Measurements from ENCODE around the gene JAK1.
"Not testable (repeated sequence)": the region's sequence is repeated elsewhere in the genome, so short reads cannot be mapped to it uniquely, and the experiment has no call there.

The JAK1 gene

DNA sequence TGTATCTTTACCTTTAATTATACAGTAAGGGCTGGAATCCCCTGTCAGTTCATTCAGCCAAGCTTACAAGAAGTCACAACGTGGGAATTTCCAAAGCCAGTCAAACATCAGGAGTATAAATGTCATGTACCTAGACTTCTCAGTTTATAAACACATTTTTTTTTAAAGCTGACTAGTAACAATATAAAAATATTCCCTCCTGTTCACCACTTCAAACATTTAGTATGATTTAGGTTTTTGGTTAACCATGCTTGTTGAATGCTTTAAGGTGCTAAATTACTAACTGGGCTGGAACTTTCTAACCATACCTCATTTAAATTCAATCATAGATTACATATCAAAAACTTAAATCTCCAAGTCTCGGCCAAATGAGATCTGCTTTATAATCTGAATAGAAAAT lies 44.0 kb downstream of the JAK1 start:
- no peak for DNase-seq (ENCODE audit: low read depth)

DNA sequence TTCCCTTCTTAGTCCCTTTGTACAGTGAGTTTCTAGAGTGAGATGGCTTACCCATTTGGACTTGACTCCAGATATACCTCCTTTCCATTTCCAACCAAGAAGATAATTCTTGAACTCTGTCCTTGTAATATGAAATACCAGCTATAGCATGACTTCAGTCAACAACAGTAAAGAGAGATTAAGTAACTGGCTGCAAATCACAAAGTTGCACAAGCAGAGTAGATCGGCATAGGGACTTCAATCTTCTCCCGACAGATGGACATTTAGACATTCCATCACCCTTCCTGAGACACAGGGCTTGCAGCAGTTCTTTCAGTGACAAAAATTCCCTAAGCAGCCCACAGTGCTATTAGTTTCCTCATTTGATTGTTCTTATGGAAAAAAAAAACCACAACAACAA lies 44.6 kb downstream of the JAK1 start:
- no peak for DNase-seq (ENCODE audit: low read depth)

DNA sequence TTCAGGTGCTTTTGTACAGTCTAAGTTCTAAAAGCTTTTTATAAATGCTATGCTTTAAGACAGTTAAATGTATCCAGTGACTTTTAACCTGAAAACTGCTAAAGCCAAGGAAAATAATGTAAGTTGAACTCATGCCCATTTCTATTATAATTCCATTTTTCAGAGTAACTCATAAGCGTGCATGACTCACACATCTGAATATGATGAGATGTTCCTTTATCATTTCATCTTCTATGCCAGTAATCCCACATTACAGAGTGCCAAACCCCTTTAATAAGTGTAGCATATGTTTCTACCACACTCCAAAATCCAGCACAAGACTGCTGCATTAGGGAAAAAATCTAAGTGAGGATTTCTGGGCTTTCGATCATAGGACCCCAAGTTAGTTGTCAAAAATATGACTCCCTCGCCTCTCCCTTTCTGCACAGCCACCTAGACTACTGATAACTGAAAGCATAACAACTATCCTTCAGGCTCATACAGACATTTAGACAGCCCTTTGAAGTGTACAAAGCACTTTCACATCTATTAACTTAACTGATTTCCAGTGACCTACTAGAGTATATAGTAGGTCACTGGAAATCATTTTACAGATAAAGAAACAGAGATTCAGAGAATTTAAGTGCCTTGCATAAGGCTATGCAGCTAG lies 45.3 kb downstream of the JAK1 start:
- DNase-seq (ENCODE audit: low read depth), result no peak

DNA sequence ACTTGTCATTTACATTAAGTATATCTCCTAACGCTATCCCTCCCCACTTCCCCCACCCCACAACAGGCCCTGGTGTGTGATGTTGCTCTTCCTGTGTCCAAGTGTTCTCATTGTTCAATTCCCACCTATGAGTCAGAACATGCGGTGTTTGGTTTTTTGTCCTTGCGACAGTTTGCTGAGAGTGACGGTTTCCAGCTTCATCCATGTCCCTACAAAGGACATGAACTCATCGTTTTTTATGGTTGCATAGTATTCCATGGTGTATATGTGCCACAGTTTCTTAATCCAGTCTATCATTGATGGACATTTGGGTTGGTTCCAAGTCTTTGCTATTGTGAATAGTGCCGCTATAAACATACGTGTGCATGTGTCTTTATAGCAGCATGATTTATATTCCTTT lies 47.2 kb downstream of the JAK1 start:
- not testable (repeated sequence) for DNase-seq (ENCODE audit: low read depth)

DNA sequence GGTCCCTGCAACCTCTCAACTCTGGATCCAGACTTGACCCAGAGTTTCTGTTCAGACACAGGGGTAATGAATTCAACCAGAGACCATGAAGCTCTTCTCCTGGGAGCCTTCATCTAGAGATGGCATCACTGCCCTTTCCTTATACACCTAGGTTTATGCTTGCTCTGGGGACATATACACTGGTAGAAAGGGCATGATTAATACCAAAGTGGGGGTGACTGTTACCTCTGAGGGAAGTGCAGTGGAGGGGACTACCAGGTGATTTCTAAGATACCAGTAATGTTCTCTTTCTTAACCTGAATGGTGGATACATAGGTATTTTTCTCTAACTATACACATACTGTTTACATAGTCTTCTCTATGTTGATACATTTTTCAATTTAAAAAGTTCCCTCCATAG lies 48.4 kb downstream of the JAK1 start:
- no peak for DNase-seq (ENCODE audit: low read depth)

DNA sequence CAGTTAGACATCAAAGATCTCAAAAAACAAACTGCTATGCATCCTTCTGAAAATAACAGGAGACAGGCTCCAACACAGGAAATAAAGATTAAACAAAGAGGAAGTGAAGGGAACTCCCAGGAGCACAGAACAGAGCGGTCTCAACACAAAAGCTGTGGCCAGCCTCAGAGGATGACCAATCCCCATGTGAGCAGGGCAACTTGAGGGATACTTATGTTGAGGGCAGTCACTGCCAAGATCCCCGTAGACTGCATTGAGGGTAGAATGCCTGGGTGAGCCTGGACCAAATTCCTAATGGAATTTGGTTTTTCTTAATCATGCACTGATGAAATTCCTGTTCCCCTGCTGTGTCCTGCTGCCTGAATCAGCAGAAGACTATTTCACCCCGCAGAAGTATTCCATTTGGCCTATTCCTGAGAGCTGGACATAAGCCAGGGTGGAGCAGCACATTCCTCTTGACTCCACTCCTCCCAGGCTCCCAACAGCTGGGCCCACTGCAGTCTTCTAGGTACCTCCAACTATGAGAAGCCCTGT lies 49.0 kb downstream of the JAK1 start:
- DNase-seq (ENCODE audit: low read depth), result no peak

DNA sequence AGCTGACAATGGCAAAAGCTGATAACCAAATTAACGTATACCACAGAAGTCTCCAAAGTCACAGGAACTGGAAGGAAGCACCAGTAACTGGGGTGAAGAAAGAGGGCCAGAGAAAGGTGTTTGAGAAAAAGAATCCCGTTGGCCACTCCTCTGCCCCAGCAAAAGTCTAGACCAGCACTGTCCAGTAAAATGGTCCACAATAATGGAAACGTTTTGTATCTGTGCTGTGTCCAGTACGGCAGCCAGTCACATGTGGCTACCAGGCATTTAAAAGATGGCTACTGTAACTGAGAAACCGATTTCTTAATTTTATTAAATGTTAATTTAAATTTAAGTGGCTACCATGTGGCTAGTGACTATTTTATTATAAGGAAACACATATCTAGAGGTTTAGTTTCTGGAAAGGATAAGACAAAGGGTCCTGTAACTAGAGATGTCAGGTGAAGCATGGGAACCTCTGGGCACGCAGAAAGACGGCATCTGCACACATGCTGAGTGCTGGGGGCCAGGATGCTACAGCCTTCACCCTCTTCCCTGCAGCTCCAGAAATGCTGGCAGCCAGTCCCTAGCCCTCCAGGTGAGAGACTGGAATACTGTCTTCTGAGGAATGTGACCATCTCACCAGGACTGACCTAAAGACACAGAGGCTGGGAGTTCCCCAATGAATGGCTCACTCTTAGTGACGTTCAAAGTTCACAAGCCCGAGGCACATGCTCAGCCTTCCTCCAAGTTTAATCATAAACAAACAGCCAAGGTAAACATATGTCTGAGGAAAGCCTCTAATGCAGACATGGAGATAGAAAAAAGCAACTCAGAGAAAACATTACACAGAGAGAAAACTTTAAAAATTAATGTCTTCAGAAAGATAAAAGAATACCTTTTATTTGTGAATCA lies 50.7 kb downstream of the JAK1 start:
- DNase-seq (ENCODE audit: low read depth), result no peak

DNA sequence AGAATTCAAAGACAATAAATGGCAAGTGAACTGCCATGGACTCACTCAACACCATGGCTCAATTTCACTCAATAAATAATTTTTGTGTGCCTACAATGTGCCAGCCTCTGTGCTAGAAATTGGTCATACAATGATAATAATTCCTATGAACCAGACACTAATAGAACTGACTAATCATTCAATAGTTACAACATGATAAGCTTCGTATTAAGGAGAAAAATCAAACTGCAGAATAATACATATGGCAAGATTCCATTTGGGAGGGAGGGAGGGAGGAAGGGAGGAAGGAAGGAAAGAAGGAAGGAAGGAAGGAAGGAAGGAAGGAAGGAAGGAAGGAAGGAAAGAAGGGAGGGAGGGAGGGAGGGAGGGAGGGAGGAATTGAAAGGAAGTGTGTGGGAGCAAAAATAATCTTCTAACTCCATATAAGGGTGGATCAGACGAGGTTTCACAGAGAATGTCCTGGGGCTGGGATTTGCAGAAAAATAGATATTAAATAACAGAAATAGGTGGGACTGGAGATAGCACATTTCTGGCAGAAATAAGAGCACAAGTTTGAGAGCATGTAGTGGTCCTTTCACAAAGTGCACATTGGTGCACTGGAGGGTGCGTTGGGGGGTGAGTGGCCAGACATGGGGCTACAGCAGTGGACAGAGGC lies 52.9 kb downstream of the JAK1 start:
- no peak for DNase-seq (ENCODE audit: low read depth)

DNA sequence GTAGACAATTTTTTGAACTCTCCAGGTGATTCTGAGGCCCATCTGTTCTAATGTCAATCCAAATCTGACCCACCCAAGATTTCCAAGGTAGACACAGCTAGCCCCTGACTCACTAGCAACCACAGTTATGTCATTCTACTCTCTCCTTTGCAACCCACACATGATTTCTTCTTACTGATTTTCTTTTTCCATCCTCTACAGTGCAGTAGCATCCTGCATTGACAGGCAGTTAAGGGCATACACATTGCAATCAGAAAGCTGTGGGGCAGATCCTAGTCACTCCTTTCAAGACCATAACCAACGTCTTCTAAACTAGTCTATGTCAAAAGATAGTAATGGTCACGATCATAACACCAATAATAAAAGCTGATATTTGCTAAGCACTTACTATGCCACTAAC lies 54.2 kb downstream of the JAK1 start:
- no peak for DNase-seq (ENCODE audit: low read depth)

DNA sequence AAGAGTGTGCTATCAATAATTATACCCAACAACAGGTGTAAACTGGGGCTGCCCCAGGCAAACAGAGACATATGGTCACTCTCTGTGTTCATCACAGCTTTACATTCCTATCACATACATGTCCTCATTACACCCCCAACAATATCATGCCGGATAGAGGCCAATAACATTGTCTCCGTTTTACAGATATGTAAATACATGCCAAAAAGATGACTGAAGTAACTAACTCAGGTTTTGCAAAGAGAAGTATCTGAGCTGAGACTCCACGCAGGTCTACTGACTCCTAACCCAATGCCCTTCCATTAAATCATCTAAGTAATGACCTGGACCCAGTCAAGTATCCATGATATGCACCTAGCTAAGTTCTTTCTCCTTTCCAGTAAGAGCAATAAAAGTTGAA lies 55.0 kb downstream of the JAK1 start:
- DNase-seq (ENCODE audit: low read depth), result no peak

DNA sequence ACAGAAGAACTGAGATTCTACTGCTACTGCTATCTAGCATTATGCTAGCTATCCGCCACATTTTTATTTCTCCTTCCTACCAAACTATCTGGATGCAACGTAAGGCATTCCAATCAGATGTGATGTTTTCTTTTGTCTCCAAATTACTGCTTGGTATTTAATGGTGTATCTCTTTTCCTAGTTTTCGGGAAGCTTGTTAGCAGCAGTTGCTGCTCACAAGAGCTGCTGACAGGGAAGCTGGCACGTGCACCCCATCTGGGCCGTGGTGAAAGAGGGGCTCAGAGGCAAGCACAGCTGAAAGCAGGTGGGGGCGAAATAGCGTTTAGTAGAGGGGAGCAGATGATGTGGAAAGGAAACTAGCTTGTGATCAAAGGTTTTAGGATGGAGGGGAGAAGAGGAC lies 57.3 kb downstream of the JAK1 start:
- DNase-seq (ENCODE audit: low read depth), result no peak

DNA sequence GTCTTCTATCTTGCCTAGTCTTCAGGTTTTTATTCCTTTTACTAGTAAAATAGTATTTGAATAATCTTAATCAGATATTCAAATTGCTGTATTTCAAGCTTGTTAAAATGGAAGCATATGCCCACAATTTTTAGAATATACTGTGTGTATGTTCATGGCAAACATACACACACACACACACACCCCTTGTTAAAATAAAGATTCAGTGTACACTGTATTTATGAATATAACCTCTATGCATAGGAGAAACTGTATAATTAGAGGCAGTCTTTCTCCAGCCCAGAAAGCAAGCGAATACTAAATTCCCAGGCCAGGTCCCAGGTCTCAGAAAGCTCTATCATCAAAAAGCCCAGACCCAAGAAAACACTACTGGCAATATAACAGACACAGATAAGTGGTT lies 57.8 kb downstream of the JAK1 start:
- DNase-seq (ENCODE audit: low read depth), result no peak

DNA sequence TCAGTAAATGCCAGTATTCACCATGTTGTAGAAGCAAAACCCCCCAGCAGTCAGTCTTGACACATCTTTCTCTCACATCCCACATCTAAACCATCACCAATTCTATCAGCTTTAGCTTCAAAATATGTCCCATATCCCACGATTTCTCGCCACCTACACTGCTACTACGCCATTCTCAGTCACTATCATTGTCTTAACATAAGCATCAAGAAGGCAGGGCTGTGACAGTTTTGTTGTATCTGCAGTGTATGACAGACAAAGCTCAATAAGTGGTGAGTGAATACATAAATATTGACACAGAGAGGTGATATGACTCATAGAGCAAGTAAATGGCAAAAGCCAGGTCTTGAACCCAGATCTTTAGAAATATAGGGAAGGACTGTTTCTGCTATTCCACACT lies 59.9 kb downstream of the JAK1 start:
- no peak for DNase-seq (ENCODE audit: low read depth)

DNA sequence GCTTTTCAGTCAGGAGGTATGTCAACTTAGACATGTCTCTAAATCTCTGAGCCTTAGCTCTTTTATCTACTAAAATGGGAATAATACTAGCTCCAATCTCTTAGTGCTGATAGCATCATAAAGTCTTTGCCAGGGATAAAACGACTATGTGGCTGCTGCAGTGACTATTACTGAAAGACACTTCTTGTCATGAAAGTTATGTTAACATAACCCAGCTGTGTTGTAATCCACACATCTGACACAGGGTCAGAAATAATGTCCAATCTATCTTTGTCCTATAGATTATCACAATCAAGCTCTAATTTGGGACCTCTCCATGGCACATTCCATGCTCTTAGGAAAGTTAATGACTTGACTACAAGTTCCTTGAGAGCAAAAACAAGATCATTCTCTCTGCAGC lies 62.8 kb downstream of the JAK1 start:
- no peak for DNase-seq (ENCODE audit: low read depth)

DNA sequence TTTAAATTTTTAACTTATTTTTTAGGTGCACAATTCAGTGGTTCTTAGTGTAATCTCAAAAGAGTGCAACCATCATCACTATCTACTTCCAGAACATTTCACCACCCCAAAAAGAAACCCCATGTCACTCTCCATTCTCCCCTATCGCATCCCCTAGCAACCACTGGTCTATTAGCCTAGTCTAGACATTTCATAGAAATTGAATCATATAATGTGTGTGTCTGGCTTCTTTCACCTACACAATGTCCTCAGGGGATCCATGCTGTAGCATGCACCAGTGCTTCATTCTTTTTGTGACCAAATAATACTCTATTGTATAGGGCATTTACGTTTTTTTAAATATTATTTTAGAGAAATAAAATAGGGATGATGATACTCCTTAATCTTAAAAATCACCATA lies 64.7 kb downstream of the JAK1 start:
- no peak for DNase-seq (ENCODE audit: low read depth)

DNA sequence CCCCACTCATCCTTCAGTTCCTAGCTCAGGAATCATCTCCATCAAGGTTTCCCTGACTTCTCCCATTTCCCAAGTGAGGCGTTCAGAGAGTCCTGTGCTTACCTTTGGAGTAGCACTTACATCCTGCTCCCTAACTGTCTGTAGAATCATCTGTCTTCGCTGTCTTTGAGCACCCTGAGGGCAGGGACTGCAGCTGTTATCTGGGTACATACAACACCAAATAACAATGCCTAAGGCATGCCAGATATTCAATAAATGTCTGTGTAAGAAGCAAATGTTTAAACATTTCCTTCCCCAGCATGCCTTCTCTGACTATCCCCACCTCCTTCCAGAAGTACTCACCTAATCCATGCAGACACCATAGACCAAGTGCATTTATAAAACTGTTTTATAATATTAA lies 65.4 kb downstream of the JAK1 start:
- DNase-seq (ENCODE audit: low read depth), result no peak

DNA sequence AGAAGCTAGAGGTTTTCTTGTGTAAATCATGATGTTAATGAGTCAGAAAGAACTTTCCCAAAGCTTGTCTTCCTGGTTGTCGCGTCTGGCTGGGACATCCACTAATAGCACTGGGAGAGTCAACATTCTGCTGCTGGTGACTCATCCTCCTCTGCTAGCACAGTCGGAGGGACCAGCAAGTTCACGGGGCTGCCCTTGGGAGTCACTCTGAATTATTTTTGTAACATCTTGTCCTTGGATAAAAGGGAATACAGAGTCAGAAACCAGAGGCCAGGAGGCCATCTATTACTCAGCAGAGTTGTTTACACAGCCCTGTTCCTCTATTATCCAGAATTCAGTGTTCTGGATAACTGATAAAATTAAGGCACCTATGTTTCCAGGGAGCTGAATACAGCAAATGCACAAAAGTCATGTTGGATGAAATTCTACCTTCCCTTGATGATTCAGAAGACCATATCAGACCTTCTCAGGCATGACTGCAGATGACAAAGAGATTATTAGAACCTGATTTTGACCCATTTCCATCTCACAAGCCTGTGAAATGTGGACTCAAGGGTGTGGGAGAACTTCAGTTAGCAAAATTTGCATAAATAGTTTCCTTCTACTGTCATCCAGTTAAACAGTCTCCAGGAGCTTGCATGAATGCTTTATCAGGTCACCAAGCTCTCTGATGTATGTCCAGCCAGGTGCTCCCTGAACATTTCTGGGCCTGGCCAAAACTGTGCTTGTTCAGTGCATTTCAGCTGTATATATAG lies 68.1 kb downstream of the JAK1 start:
- no peak for DNase-seq (ENCODE audit: low read depth)

DNA sequence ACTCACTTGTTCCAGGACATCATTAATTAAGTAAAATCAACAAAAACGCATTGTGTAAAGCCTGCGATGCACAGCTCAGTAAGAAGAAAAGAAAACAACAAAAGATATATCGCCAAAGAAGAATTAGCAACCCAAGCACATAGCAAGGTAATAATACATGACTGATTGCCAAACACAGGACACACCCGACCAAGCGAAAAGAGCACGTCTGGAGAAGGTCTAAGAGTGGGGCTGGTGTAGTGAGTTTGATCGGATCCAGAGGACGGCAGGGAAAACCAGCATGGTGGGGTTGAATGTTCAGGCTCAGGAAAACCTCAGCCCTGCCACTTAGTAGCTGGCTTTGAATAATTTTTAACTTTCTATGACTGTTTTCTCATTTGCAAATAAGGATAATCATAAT lies 69.8 kb downstream of the JAK1 start:
- DNase-seq (ENCODE audit: low read depth), result no peak

DNA sequence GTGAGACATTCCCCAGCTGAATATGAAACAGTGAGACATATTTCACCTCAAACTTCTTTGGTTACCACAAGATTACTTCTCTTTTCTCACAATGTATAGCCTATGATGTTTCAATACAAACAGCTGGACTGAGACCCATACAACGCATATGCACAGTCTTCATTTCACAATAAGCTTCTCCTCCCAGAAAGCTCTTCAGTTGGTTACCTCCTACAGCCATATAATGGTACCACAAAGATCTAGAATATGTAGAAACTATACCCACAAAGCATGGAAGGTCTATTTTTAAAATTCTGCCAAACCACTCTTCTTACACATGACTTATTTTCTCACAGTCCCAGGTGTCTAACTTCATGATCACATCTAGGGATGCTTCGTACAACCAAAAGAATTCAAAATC lies 70.8 kb downstream of the JAK1 start:
- DNase-seq (ENCODE audit: low read depth), result no peak

DNA sequence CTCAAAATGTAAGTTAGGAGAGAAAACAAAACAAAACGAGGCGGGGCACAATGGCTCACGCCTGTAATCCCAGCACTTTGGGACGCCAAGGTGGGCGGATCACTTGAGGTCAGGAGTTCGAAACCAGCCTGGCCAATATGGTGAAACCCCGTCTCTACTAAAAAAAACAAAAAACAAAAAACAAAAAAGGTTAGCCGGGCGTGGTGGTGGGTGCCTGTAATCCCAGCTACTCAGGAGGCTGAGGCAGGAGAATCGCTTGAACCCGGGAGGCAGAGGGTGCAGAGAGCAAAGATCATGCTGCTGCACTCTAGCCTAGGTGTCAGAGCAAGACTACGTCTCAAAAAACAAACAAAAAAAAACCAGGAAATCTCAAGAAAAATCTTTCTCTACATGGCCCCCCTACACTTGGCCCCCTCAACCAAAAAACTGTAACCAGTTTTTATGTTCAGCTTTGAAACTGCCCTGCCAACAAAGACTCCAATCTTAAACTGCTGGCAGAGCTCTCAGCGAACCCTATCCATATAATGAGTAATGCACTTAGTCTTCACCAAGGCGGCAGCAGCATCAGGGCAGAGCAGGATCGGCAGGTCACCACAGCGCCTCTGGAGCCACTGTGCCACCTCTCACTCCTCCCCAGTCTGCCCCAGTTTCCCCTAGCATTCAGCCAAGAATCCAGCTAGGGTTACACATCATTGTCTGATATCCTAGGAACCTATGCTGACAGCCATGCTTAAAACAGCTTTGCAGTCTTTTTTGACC lies 71.7 kb downstream of the JAK1 start:
- DNase-seq (ENCODE audit: low read depth), result no peak

DNA sequence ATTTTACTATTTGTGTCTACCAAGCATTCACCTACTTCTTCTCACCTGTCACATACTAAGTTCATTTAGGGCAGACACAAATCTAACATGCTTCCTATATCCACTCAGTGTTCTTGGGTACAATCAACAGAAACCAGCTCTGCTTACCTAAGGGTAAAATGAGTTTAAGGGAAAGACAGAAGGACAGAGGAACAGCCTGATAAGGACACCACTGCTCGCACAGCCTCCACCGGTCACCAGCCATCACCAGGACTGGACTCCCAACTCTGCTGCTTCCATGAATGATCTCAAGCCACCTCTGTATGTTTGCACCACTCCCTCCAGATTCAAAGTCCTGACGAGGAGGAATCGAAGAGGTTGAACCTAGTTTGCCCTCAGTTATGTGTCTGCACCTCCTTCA lies 72.4 kb downstream of the JAK1 start:
- no peak for DNase-seq (ENCODE audit: low read depth)

Measured in activated T-cell treated with anti-CD3 and anti-CD28 coated beads for 48 hours (primary cell).